WTC11 (cell line): ENCODE results near the gene SLC44A2. TPM values are rescaled to one million over a fixed set of nuclear protein-coding genes. Genes with fewer than 3 reads are reported as not detected.

Source experiments
- ATAC-seq: fragments of 200-7000 bp; cut with Tn5 transposase; 2 replicates; pipeline ENCODE4 v1.10.0; 2021; ENCODE audit warnings: mild to moderate bottlenecking, moderate library complexity
- CTCF ChIA-PET: fragments of 300-600 bp; sonication (Branson Sonifier 250); formaldehyde crosslinking; loops from one replicate; lab custom pipeline; 2021; ENCODE audit warnings: antibody characterized with exemption; lab: Charles Lee
- POLR2A ChIA-PET: fragments of 350-600 bp; sonication (Branson Sonifier 250); formaldehyde crosslinking; loops from one replicate; lab custom pipeline; 2021; ENCODE audit warnings: antibody characterized with exemption; lab: Charles Lee
- DNase-seq: peaks from one replicate; pipeline ENCODE4 v3.0.0; 2021; ENCODE audit warnings: low spot score
- H3K27ac Mint-ChIP-seq: 2 replicates; pipeline ENCODE4 v1.8.0; 2021; ENCODE audit warnings: mixed read lengths
- H3K27me3 Mint-ChIP-seq: 2 replicates; pipeline ENCODE4 v1.8.0; 2021; ENCODE audit warnings: low read depth, mild to moderate bottlenecking, moderate library complexity, mixed read lengths
- H3K36me3 Mint-ChIP-seq: 2 replicates; pipeline ENCODE4 v1.8.0; 2021; ENCODE audit warnings: mixed read lengths
- H3K4me1 Mint-ChIP-seq: 2 replicates; pipeline ENCODE4 v1.8.0; 2022; ENCODE audit warnings: mixed read lengths
- H3K4me3 Mint-ChIP-seq: 2 replicates; pipeline ENCODE4 v1.8.0; 2021; ENCODE audit warnings: mild to moderate bottlenecking, moderate library complexity, mixed read lengths
- H3K9me3 Mint-ChIP-seq: 2 replicates; pipeline ENCODE4 v1.8.0; 2021; ENCODE audit warnings: mixed read lengths
- ATF1 ChIP-seq: sonication (generic); formaldehyde crosslinking; IDR thresholded peaks from 2 replicates; pipeline ENCODE4 v1.8.1; 2023; ENCODE audit warnings: mild to moderate bottlenecking, moderate library complexity, missing genetic modification reagents
- CBFB ChIP-seq: sonication (generic); formaldehyde crosslinking; IDR thresholded peaks from 2 replicates; pipeline ENCODE4 v1.8.1; 2022; ENCODE audit warnings: mild to moderate bottlenecking, low read depth, missing genetic modification reagents
- ETV6 ChIP-seq: sonication (generic); formaldehyde crosslinking; IDR thresholded peaks from 2 replicates; pipeline ENCODE4 v1.8.1; 2022; ENCODE audit warnings: mild to moderate bottlenecking, missing genetic modification reagents
- GABPB1 ChIP-seq: sonication (generic); formaldehyde crosslinking; IDR thresholded peaks from 2 replicates; pipeline ENCODE4 v1.8.1; 2023; ENCODE audit warnings: mild to moderate bottlenecking, missing genetic modification reagents
- GTF2I ChIP-seq: fragments of 250-450 bp; sonication (Bioruptor Pico); conservative IDR thresholded peaks from 2 replicates; pipeline ENCODE4 v1.4.0; 2021; ENCODE audit warnings: mild to moderate bottlenecking
- JAZF1 ChIP-seq: fragments of 250-450 bp; sonication (Bioruptor Pico); IDR thresholded peaks from 2 replicates; pipeline ENCODE4 v1.9.0; 2021; ENCODE audit warnings: moderate library complexity, mild to moderate bottlenecking, inconsistent platforms
- RELA ChIP-seq: sonication (generic); formaldehyde crosslinking; IDR thresholded peaks from 2 replicates; pipeline ENCODE4 v1.8.1; 2022; ENCODE audit warnings: missing genetic modification reagents, mild to moderate bottlenecking, borderline replicate concordance
- ZNF138 ChIP-seq: sonication (generic); formaldehyde crosslinking; conservative IDR thresholded peaks from 2 replicates; pipeline ENCODE4 v1.8.1; 2022; ENCODE audit warnings: mild to moderate bottlenecking, moderate library complexity, missing genetic modification reagents
- ZNF317 ChIP-seq: sonication (generic); formaldehyde crosslinking; IDR thresholded peaks from 2 replicates; pipeline ENCODE4 v1.8.1; 2023; ENCODE audit warnings: low read depth, mild to moderate bottlenecking, moderate library complexity, missing genetic modification reagents, borderline replicate concordance
- ZNF416 ChIP-seq: fragments of 250-450 bp; sonication (Bioruptor Pico); IDR thresholded peaks from 2 replicates; pipeline ENCODE4 v1.9.0; 2021; ENCODE audit warnings: mild to moderate bottlenecking, inconsistent platforms
- total RNA-seq: library from RNA; stranded (reverse); gene quantifications from 3 replicates; pipeline ENCODE4 v1.2.3, GENCODE V29; 2021
- TF ChIP-seq, protein P1 (sequence below): sonication (generic); formaldehyde crosslinking; IDR thresholded peaks from 2 replicates; pipeline ENCODE4 v1.8.1; 2022; ENCODE audit warnings: mild to moderate bottlenecking, moderate library complexity, missing genetic modification reagents
- TF ChIP-seq, protein P2 (sequence below): sonication (generic); formaldehyde crosslinking; conservative IDR thresholded peaks from 2 replicates; pipeline ENCODE4 v1.8.1; 2022; ENCODE audit warnings: mild to moderate bottlenecking, missing genetic modification reagents
- TF ChIP-seq, protein P3 (sequence below): sonication (generic); formaldehyde crosslinking; IDR thresholded peaks from 2 replicates; pipeline ENCODE4 v1.8.0; 2022; ENCODE audit warnings: mild to moderate bottlenecking, missing genetic modification reagents
- TF ChIP-seq, protein P4 (sequence below): fragments of 250-450 bp; sonication (Bioruptor Pico); IDR thresholded peaks from 2 replicates; pipeline ENCODE4 v1.8.0; 2021; ENCODE audit warnings: mild to moderate bottlenecking
- TF ChIP-seq, protein P5 (sequence below): fragments of 200-600 bp; IDR thresholded peaks from 2 replicates; pipeline ENCODE4 v1.8.0; 2022; ENCODE audit warnings: antibody characterized with exemption
- TF ChIP-seq, protein P6 (sequence below): sonication (generic); formaldehyde crosslinking; IDR thresholded peaks from 2 replicates; pipeline ENCODE4 v1.8.0; 2022; ENCODE audit warnings: mild to moderate bottlenecking, missing genetic modification reagents
- TF ChIP-seq, protein P7 (sequence below): sonication (generic); formaldehyde crosslinking; IDR thresholded peaks from 2 replicates; pipeline ENCODE4 v1.8.0; 2022; ENCODE audit warnings: mild to moderate bottlenecking, missing genetic modification reagents
- TF ChIP-seq, protein P8 (sequence below): sonication (generic); formaldehyde crosslinking; IDR thresholded peaks from 2 replicates; pipeline ENCODE4 v1.8.1; 2023; ENCODE audit warnings: mild to moderate bottlenecking, missing genetic modification reagents
- TF ChIP-seq, protein P9 (sequence below): fragments of 250-450 bp; sonication (Bioruptor Pico); IDR thresholded peaks from 2 replicates; pipeline ENCODE4 v1.9.0; 2021; ENCODE audit warnings: mild to moderate bottlenecking

The SLC44A2 gene
- total RNA-seq, 1 experiment from 2014 or later: 109 TPM

DNA sequence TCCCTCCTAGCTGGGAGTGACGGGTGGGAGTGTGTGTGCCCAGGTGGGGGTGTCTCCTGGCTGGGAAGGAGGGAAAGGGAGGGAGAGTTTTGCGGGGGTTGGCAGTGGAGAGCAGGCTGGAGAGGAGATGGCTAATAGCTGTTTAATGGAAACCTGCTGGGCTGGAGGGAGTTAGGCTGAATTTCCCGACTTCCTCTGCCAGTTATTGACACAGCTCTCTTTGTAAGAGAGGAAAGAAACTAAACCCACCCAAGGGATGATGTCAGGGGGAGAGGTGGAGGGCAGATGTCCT, 18.6 kb downstream of the SLC44A2 start:
- CTCF ChIA-PET: interaction anchor here (0.6 to 10.7 kb wide), 32 partner anchors 9 to 253 kb away, joined by 3 to 276 read pairs (median 9); partner anchors contain the start of genes CDC37, CDKN2D, DNM2 and QTRT1
- peak overlapping the region; percentile 93 for H3K27ac Mint-ChIP-seq
- DNase-seq (no peak), ATAC-seq (peak; percentile 11)
- peaks cover 18% of the 10 kb centered on the region for H3K36me3 Mint-ChIP-seq
- peak overlapping the region; percentile 14; the same call in 1 of the 2 replicates for H3K4me3 Mint-ChIP-seq
- POLR2A ChIA-PET: interaction anchor here (0.5 to 1.8 kb wide), 2 partner anchors 19 to 106 kb away, joined by 3 to 6 read pairs; partner anchors contain the start of gene SLC44A2
- no peaks in the 10 kb centered on the region for H3K27me3 Mint-ChIP-seq
- H3K4me1 Mint-ChIP-seq: peaks cover 31% of the 10 kb centered on the region
- TF ChIP-seq, protein P1, sequence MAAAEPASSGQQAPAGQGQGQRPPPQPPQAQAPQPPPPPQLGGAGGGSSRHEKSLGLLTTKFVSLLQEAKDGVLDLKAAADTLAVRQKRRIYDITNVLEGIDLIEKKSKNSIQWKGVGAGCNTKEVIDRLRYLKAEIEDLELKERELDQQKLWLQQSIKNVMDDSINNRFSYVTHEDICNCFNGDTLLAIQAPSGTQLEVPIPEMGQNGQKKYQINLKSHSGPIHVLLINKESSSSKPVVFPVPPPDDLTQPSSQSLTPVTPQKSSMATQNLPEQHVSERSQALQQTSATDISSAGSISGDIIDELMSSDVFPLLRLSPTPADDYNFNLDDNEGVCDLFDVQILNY: no peak
- TF ChIP-seq GABPB1 (CRISPR knock-in tag): no peak
- TF ChIP-seq JAZF1: no peak
- TF ChIP-seq, protein P2, sequence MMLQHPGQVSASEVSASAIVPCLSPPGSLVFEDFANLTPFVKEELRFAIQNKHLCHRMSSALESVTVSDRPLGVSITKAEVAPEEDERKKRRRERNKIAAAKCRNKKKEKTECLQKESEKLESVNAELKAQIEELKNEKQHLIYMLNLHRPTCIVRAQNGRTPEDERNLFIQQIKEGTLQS (CRISPR knock-in tag): no peak
- TF ChIP-seq, protein P3, sequence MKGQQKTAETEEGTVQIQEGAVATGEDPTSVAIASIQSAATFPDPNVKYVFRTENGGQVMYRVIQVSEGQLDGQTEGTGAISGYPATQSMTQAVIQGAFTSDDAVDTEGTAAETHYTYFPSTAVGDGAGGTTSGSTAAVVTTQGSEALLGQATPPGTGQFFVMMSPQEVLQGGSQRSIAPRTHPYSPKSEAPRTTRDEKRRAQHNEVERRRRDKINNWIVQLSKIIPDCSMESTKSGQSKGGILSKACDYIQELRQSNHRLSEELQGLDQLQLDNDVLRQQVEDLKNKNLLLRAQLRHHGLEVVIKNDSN (CRISPR knock-in tag): no peak
- TF ChIP-seq, protein P4, sequence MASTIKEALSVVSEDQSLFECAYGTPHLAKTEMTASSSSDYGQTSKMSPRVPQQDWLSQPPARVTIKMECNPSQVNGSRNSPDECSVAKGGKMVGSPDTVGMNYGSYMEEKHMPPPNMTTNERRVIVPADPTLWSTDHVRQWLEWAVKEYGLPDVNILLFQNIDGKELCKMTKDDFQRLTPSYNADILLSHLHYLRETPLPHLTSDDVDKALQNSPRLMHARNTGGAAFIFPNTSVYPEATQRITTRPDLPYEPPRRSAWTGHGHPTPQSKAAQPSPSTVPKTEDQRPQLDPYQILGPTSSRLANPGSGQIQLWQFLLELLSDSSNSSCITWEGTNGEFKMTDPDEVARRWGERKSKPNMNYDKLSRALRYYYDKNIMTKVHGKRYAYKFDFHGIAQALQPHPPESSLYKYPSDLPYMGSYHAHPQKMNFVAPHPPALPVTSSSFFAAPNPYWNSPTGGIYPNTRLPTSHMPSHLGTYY (CRISPR knock-in tag): no peak
- TF ChIP-seq ATF1 (CRISPR knock-in tag): no peak
- TF ChIP-seq ZNF138 (CRISPR knock-in tag): no peak
- no peak for TF ChIP-seq GTF2I
- TF ChIP-seq RELA (CRISPR knock-in tag): no peak
- TF ChIP-seq, all 79 proteins: peak for 0
- H3K9me3 Mint-ChIP-seq: no peaks in the 10 kb centered on the region

DNA sequence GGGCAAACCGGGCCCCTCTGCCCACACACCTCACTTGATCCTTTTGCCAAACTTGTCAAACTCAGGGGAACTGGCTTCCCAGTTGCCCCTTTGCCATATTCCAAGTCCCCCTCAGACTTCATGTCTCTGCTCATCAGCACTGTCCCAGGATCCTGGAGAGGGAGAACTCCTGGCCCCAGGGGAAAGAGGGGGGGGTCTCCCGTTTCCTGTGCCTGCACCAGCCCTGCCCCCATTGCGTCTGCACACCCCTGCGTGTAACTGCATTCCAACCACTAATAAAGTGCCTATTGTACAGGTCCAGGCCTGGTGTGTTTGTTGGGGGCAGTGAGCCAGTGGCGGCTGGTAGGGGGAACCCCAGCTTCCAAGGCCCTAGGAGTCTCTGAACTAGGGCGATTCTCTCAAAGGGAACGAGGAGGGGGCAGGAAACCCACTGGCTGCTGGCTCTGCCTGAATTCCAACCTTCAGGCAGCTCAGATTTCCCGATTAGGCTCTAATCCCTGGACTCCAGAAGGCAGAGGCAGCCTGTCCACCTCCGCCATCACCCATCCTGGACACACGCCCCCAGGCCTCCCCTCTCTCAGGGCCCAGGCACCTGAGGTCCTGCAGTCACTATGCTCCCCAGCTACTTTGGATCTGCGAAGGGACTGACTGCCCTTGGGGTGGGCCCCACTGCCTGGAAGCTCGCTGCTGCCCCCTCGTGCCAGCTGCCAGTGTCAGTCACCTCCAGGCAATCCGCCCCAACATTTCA, 19.1 kb downstream of the SLC44A2 start:
- Mint-ChIP-seq H3K27me3 (no peaks in the 10 kb centered on the region), H3K27ac (peak overlapping the region; percentile 93), H3K9me3 (no peaks in the 10 kb centered on the region), H3K4me1 (peaks cover 31% of the 10 kb centered on the region), H3K36me3 (peaks cover 14% of the 10 kb centered on the region; the same call in 1 of the 2 replicates), H3K4me3 (peak overlapping the region; percentile 14; the same call in 1 of the 2 replicates)
- ATAC-seq (peak; percentile 91), DNase-seq (peak; percentile 93)
- CTCF ChIA-PET: interaction anchor here (0.5 to 10.7 kb wide), 63 partner anchors 8 to 847 kb away, joined by 3 to 276 read pairs (median 6); partner anchors contain the start of genes CDC37, CDKN2D, DNM2 and KRI1
- POLR2A ChIA-PET: interaction anchor here (0.6 to 1.8 kb wide), 5 partner anchors 14 to 93 kb away, joined by 3 to 7 read pairs (median 3); partner anchors contain the start of gene SLC44A2
- TF ChIP-seq, protein P5, sequence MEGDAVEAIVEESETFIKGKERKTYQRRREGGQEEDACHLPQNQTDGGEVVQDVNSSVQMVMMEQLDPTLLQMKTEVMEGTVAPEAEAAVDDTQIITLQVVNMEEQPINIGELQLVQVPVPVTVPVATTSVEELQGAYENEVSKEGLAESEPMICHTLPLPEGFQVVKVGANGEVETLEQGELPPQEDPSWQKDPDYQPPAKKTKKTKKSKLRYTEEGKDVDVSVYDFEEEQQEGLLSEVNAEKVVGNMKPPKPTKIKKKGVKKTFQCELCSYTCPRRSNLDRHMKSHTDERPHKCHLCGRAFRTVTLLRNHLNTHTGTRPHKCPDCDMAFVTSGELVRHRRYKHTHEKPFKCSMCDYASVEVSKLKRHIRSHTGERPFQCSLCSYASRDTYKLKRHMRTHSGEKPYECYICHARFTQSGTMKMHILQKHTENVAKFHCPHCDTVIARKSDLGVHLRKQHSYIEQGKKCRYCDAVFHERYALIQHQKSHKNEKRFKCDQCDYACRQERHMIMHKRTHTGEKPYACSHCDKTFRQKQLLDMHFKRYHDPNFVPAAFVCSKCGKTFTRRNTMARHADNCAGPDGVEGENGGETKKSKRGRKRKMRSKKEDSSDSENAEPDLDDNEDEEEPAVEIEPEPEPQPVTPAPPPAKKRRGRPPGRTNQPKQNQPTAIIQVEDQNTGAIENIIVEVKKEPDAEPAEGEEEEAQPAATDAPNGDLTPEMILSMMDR: peak; percentile 61; the same call in 1 of the 2 replicates
- TF ChIP-seq, protein P6, sequence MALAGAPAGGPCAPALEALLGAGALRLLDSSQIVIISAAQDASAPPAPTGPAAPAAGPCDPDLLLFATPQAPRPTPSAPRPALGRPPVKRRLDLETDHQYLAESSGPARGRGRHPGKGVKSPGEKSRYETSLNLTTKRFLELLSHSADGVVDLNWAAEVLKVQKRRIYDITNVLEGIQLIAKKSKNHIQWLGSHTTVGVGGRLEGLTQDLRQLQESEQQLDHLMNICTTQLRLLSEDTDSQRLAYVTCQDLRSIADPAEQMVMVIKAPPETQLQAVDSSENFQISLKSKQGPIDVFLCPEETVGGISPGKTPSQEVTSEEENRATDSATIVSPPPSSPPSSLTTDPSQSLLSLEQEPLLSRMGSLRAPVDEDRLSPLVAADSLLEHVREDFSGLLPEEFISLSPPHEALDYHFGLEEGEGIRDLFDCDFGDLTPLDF (CRISPR knock-in tag): no peak
- no peak for TF ChIP-seq CBFB
- TF ChIP-seq, protein P7, sequence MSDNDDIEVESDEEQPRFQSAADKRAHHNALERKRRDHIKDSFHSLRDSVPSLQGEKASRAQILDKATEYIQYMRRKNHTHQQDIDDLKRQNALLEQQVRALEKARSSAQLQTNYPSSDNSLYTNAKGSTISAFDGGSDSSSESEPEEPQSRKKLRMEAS (CRISPR knock-in tag): 0 out of 2 replicates have a peak, but pooled peaks have one; percentile 15
- TF ChIP-seq, protein P3 (CRISPR knock-in tag): no peak
- TF ChIP-seq, protein P8, sequence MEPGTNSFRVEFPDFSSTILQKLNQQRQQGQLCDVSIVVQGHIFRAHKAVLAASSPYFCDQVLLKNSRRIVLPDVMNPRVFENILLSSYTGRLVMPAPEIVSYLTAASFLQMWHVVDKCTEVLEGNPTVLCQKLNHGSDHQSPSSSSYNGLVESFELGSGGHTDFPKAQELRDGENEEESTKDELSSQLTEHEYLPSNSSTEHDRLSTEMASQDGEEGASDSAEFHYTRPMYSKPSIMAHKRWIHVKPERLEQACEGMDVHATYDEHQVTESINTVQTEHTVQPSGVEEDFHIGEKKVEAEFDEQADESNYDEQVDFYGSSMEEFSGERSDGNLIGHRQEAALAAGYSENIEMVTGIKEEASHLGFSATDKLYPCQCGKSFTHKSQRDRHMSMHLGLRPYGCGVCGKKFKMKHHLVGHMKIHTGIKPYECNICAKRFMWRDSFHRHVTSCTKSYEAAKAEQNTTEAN (CRISPR knock-in tag): no peak
- peak; percentile 29; the same call in 1 of the 2 replicates for TF ChIP-seq ETV6 (CRISPR knock-in tag)
- no peak for TF ChIP-seq ZNF317
- 0 out of 2 replicates have a peak, but pooled peaks have one; percentile 66 for TF ChIP-seq ZNF416 (CRISPR knock-in tag)
- TF ChIP-seq, protein P9, sequence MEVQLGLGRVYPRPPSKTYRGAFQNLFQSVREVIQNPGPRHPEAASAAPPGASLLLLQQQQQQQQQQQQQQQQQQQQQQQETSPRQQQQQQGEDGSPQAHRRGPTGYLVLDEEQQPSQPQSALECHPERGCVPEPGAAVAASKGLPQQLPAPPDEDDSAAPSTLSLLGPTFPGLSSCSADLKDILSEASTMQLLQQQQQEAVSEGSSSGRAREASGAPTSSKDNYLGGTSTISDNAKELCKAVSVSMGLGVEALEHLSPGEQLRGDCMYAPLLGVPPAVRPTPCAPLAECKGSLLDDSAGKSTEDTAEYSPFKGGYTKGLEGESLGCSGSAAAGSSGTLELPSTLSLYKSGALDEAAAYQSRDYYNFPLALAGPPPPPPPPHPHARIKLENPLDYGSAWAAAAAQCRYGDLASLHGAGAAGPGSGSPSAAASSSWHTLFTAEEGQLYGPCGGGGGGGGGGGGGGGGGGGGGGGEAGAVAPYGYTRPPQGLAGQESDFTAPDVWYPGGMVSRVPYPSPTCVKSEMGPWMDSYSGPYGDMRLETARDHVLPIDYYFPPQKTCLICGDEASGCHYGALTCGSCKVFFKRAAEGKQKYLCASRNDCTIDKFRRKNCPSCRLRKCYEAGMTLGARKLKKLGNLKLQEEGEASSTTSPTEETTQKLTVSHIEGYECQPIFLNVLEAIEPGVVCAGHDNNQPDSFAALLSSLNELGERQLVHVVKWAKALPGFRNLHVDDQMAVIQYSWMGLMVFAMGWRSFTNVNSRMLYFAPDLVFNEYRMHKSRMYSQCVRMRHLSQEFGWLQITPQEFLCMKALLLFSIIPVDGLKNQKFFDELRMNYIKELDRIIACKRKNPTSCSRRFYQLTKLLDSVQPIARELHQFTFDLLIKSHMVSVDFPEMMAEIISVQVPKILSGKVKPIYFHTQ: no peak
- TF ChIP-seq, protein P2 (CRISPR knock-in tag): 0 out of 2 replicates have a peak, but pooled peaks have one; percentile 40
